IMR-90 (cell line): ENCODE data around the gene HLA-DOA. TPM values are rescaled to one million over a fixed set of nuclear protein-coding genes. Genes with fewer than 3 reads are reported as not detected.

ENCODE experiments used
- ATAC-seq: fragments of 200-7000 bp; cut with Tn5 transposase; 2 replicates; pipeline ENCODE4 v1.9.1; 2020; ENCODE audit warnings: low read depth, mild to moderate bottlenecking, moderate library complexity
- BruUV-seq: library from RNA; stranded (reverse); fragments of 400-500 nt; replicated peaks from 2 replicates; lab custom pipeline; 2021; lab: Mats Ljungman, UMichigan
- CTCF ChIA-PET: fragments of 300-600 bp; formaldehyde crosslinking; extraction: SDS; loops from one replicate; lab custom pipeline; 2021; ENCODE audit warnings: antibody characterized with exemption; lab: Yijun Ruan, JAX
- POLR2A ChIA-PET: fragments of 300-600 bp; sonication (Branson Sonifier 250); formaldehyde crosslinking; loops from one replicate; lab custom pipeline; 2022; ENCODE audit warnings: antibody characterized with exemption; ENCODE audit not compliant: unreplicated experiment; lab: Charles Lee
- DNase-seq: peaks from one replicate; pipeline ENCODE4 v3.0.0; 2013
- H2AFZ ChIP-seq: replicated peaks from 2 replicates; pipeline ENCODE3; 2013; ENCODE audit warnings: low read length, mild to moderate bottlenecking; ENCODE audit not compliant: poor library complexity
- H2AK5ac ChIP-seq: 2 replicates; pipeline ENCODE4 v1.6.1; 2013; ENCODE audit warnings: low read depth, low read length, inconsistent platforms
- H2AK9ac ChIP-seq: replicated peaks from 2 replicates; pipeline ENCODE3; 2013; ENCODE audit warnings: mild to moderate bottlenecking, low read depth, low read length, moderate library complexity; ENCODE audit not compliant: poor library complexity
- H2BK120ac ChIP-seq: 2 replicates; pipeline ENCODE4 v1.6.1; 2013; ENCODE audit warnings: low read depth, low read length, inconsistent platforms
- H2BK15ac ChIP-seq: 3 replicates; pipeline ENCODE4 v1.6.1; 2013; ENCODE audit warnings: low read depth, low read length, inconsistent platforms
- H2BK20ac ChIP-seq: 2 replicates; pipeline ENCODE4 v1.6.1; 2013; ENCODE audit warnings: low read depth, mild to moderate bottlenecking, inconsistent platforms, low read length, moderate library complexity
- H2BK5ac ChIP-seq: 2 replicates; pipeline ENCODE4 v1.6.1; 2013; ENCODE audit warnings: mild to moderate bottlenecking, low read depth, low read length, inconsistent platforms; ENCODE audit not compliant: poor library complexity, severe bottlenecking
- H3K14ac ChIP-seq: replicated peaks from 2 replicates; pipeline ENCODE4 v1.6.1; 2013; ENCODE audit warnings: low read depth, low read length, inconsistent platforms
- H3K18ac ChIP-seq: 2 replicates; pipeline ENCODE4 v1.6.1; 2013; ENCODE audit warnings: low read depth, low read length, control low read depth
- H3K23ac ChIP-seq: 2 replicates; pipeline ENCODE4 v1.6.1; 2013; ENCODE audit warnings: low read depth, low read length, inconsistent platforms
- H3K27ac ChIP-seq: 2 replicates; pipeline ENCODE4 v1.5.1; 2013; ENCODE audit warnings: mild to moderate bottlenecking, control low read depth, low read length; ENCODE audit not compliant: insufficient read depth
- H3K27me3 ChIP-seq: 2 replicates; pipeline ENCODE4 v1.6.1; 2013; ENCODE audit warnings: low read length; ENCODE audit not compliant: control insufficient read depth, insufficient read depth
- H3K36me3 ChIP-seq: 2 replicates; pipeline ENCODE4 v1.6.1; 2013; ENCODE audit warnings: low read length, mixed read lengths; ENCODE audit not compliant: control insufficient read depth, insufficient read depth
- H3K4ac ChIP-seq: 2 replicates; pipeline ENCODE4 v1.6.1; 2013; ENCODE audit warnings: low read depth, low read length, inconsistent platforms
- H3K4me1 ChIP-seq: 2 replicates; pipeline ENCODE4 v1.6.1; 2013; ENCODE audit warnings: low read length, mixed read lengths; ENCODE audit not compliant: control insufficient read depth, insufficient read depth
- H3K4me2 ChIP-seq: 2 replicates; pipeline ENCODE4 v1.6.1; 2013; ENCODE audit warnings: low read depth, mild to moderate bottlenecking, control low read depth, low read length, moderate library complexity
- H3K4me3 ChIP-seq: 2 replicates; pipeline ENCODE4 v1.5.1; 2013; ENCODE audit warnings: low read depth, mild to moderate bottlenecking, control low read depth, low read length, moderate library complexity; ENCODE audit not compliant: insufficient read depth
- H3K56ac ChIP-seq: 2 replicates; pipeline ENCODE4 v1.6.1; 2013; ENCODE audit warnings: low read length, inconsistent platforms; ENCODE audit not compliant: insufficient read depth; ENCODE audit errors: extremely low read depth
- H3K79me1 ChIP-seq, 2 experiments: 2 replicates each; pipeline ENCODE4 v1.6.1; 2013; ENCODE audit warnings: low read length in 2 of 2, inconsistent platforms in 1 of 2, low read depth in 1 of 2
- H3K9ac ChIP-seq: 2 replicates; pipeline ENCODE4 v1.6.1; 2013; ENCODE audit warnings: low read depth, low read length, control low read depth
- H3K9me1 ChIP-seq: 2 replicates; pipeline ENCODE4 v1.6.1; 2013; ENCODE audit warnings: low read length, inconsistent platforms; ENCODE audit not compliant: insufficient read depth
- H3K9me3 ChIP-seq: 2 replicates; pipeline ENCODE4 v1.6.1; 2013; ENCODE audit warnings: low read length; ENCODE audit not compliant: control insufficient read depth, insufficient read depth
- H4K20me1 ChIP-seq: 2 replicates; pipeline ENCODE4 v1.6.1; 2013; ENCODE audit warnings: low read length, inconsistent platforms; ENCODE audit not compliant: insufficient read depth
- H4K5ac ChIP-seq: 2 replicates; pipeline ENCODE4 v1.6.1; 2013; ENCODE audit warnings: mild to moderate bottlenecking, low read depth, low read length, control low read depth
- H4K8ac ChIP-seq, 2 experiments: 2 replicates each; pipeline ENCODE4 v1.6.1; 2013; ENCODE audit warnings: low read depth in 2 of 2, low read length in 2 of 2, control low read depth in 1 of 2, inconsistent platforms in 1 of 2
- H4K91ac ChIP-seq: 2 replicates; pipeline ENCODE4 v1.6.1; 2013; ENCODE audit warnings: low read depth, low read length, inconsistent platforms; ENCODE audit not compliant: insufficient read depth
- NFE2L2 ChIP-seq: fragments of 150-350 bp; IDR thresholded peaks from 2 replicates; pipeline ENCODE4 v1.6.1; 2016; ENCODE audit warnings: low read depth, mild to moderate bottlenecking, low read length
- POLR2A ChIP-seq: IDR thresholded peaks from 2 replicates; pipeline ENCODE4 v1.6.1; 2012; ENCODE audit warnings: mild to moderate bottlenecking, low read depth, low read length
- RCOR1 ChIP-seq: IDR thresholded peaks from 2 replicates; pipeline ENCODE4 v1.6.1; 2012; ENCODE audit warnings: mild to moderate bottlenecking, low read length, improper control_type of control experiment; ENCODE audit not compliant: insufficient replicate concordance
- USF2 ChIP-seq: fragments of 150-350 bp; IDR thresholded peaks from 2 replicates; pipeline ENCODE4 v1.6.1; 2017; ENCODE audit warnings: mild to moderate bottlenecking, antibody characterized with exemption, low read length, low read depth
- WGBS, 2 experiments: methylation state at CpG; one replicate each; pipeline versions ENCODE4 v1.1.5 to v1.1.7; 2013; ENCODE audit warnings: missing lambda C conversion rate in 2 of 2; ENCODE audit not compliant: insufficient read length in 1 of 2; ENCODE audit errors: extremely low coverage in 2 of 2; 5-methylcytosine and 5-hydroxymethylcytosine counted together
- dilution Hi-C: fragments of 300-500 bp; cut with HindIII; formaldehyde crosslinking; loops from one replicate; pipeline ENCODE4 v1.14.3; 2018; ENCODE audit warnings: low sequenced_read_pairs; ENCODE audit not compliant: unreplicated experiment
- in situ Hi-C: fragments of 300-500 bp; cut with MboI; formaldehyde crosslinking; loops from 3 replicates; pipeline ENCODE4 v1.14.3; 2019; ENCODE audit warnings: low sequenced_read_pairs, inconsistent platforms, mixed read lengths
- intact Hi-C: fragments of 100-400 bp; cut with micrococcal nuclease; formaldehyde crosslinking; loops from 2 replicates; pipeline ENCODE4 v1.10.0; 2022
- polyA plus RNA-seq, 3 experiments: library from polyadenylated mRNA; depleted of rRNA; stranded (reverse); fragments of >200 nt; gene quantifications; 2 replicates each; pipeline ENCODE4 v1.2.3, GENCODE V29; 2012; ENCODE audit warnings: low replicate concordance in 1 of 3
- total RNA-seq: library from RNA; depleted of rRNA; stranded (reverse); fragments of >200 nt; gene quantifications from 2 replicates; pipeline ENCODE4 v1.2.3, GENCODE V29; 2012
- TF ChIP-seq, protein P1 (sequence below): conservative IDR thresholded peaks from 2 replicates; pipeline ENCODE4 v1.5.1; 2012; ENCODE audit warnings: mild to moderate bottlenecking, low read depth, low read length, improper control_type of control experiment

HLA-DOA gene
- total and polyA plus RNA-seq, 2 of the 4 experiments (the other 2 are of a cell fraction), result not detected

DNA sequence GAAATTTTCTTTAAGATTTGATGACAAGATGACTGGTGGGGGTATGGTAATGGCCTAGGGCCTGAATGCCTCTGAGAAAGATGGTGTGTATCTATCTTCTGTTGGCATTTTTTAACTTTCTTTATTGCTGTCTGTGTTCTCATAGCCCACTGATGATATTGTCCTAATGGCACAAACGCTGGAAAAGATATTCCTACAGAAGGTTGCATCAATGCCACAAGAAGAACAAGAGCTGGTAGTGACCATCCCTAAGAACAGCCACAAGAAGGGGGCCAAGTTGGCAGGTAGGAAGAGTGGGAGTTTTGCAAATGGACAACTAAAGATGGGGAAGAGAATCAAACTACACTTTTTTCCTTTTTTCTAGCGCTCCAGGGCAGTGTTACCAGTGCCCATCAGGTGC is 33.5 kb downstream of the HLA-DOA start:
- CTCF ChIA-PET, result no interaction called here
- intact Hi-C loops, result no loop called here
- Histone ChIP-seq H4K91ac (no peak overlapping the region), H4K5ac (no peak overlapping the region), H4K8ac (no peak overlapping the region), H3K56ac (no peak overlapping the region), H3K79me1 (peaks cover 42 to 60% of the 10 kb centered on the region in 2 experiments), H3K27me3 (no peaks in the 10 kb centered on the region), H2AK5ac (no peak overlapping the region), H2BK120ac (no peak overlapping the region), H3K14ac (no peak overlapping the region), H3K27ac (no peak overlapping the region), H3K4me1 (peaks cover 6% of the 10 kb centered on the region; the same call in 1 of the 2 replicates), H4K20me1 (peaks cover 93% of the 10 kb centered on the region), H2AFZ (no peak overlapping the region), H3K9ac (no peak overlapping the region), H3K18ac (no peak overlapping the region), H3K4me3 (no peak overlapping the region), H2AK9ac (no peak overlapping the region), H2BK20ac (no peak overlapping the region), H3K4ac (no peak overlapping the region), H3K23ac (0 out of 2 replicates have a peak overlapping the region, but pooled peaks have one; percentile 51), H3K9me3 (no peaks in the 10 kb centered on the region), H3K36me3 (peaks cover 68% of the 10 kb centered on the region), H2BK15ac (no peak overlapping the region), H3K4me2 (no peak overlapping the region; the same call in 1 of the 2 replicates), H2BK5ac (no peak overlapping the region), H3K9me1 (peaks cover 9% of the 10 kb centered on the region)
- dilution Hi-C loops, result no loop called here
- WGBS, 2 experiments, result 60% methylated on average over 1 of the region's 2 CpGs; no CpG with 5 or more reads in 1 of the 2 experiments
- in situ Hi-C loops, result loop anchor here (5.0 kb wide), 1 partner anchor 39 kb away; no protein-coding TSS in a partner anchor
- POLR2A ChIA-PET, result interaction anchor here (0.5 kb wide), 1 partner anchor 122 kb away, joined by 5 read pairs; the partner anchor contains the start of gene TAP1
- ATAC-seq (no peak), DNase-seq (no peak)
- TF ChIP-seq POLR2A, result no peak
- TF ChIP-seq USF2, result no peak
- TF ChIP-seq, protein P1, sequence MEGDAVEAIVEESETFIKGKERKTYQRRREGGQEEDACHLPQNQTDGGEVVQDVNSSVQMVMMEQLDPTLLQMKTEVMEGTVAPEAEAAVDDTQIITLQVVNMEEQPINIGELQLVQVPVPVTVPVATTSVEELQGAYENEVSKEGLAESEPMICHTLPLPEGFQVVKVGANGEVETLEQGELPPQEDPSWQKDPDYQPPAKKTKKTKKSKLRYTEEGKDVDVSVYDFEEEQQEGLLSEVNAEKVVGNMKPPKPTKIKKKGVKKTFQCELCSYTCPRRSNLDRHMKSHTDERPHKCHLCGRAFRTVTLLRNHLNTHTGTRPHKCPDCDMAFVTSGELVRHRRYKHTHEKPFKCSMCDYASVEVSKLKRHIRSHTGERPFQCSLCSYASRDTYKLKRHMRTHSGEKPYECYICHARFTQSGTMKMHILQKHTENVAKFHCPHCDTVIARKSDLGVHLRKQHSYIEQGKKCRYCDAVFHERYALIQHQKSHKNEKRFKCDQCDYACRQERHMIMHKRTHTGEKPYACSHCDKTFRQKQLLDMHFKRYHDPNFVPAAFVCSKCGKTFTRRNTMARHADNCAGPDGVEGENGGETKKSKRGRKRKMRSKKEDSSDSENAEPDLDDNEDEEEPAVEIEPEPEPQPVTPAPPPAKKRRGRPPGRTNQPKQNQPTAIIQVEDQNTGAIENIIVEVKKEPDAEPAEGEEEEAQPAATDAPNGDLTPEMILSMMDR, result no peak
- no peak for TF ChIP-seq NFE2L2
- no peak for TF ChIP-seq RCOR1
- BruUV-seq, result no TSS peak
